ENCODE data around the gene SRSF7.

DNA sequence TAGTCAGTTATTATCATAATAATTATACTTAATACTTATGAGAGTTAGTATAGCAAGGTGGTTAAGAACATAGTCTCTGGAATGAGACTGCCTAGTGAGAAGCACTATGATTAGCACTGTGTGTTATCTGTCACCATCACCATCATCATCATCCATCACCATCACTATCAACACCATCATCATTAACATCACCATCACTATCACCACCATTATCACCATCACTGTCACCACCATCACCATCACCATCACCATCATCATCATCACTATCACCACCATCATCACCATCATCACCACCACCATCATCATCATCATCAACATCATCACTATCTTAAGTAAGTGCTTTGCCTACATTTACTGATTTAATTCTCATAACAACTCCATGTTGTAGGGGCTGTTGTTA is 39.6 kb downstream of the SRSF7 start:
- TF ChIP-seq POLR2A (IDR thresholded peaks at IDR 0.05): no peak
- TF ChIP-seq, protein P1, sequence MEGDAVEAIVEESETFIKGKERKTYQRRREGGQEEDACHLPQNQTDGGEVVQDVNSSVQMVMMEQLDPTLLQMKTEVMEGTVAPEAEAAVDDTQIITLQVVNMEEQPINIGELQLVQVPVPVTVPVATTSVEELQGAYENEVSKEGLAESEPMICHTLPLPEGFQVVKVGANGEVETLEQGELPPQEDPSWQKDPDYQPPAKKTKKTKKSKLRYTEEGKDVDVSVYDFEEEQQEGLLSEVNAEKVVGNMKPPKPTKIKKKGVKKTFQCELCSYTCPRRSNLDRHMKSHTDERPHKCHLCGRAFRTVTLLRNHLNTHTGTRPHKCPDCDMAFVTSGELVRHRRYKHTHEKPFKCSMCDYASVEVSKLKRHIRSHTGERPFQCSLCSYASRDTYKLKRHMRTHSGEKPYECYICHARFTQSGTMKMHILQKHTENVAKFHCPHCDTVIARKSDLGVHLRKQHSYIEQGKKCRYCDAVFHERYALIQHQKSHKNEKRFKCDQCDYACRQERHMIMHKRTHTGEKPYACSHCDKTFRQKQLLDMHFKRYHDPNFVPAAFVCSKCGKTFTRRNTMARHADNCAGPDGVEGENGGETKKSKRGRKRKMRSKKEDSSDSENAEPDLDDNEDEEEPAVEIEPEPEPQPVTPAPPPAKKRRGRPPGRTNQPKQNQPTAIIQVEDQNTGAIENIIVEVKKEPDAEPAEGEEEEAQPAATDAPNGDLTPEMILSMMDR (IDR thresholded peaks at IDR 0.05): no peak
